Measurements from ENCODE around the gene ZNF316.

Gene ZNF316

GRCh38 chr7:6691609-6692106 lies 54.5 kb downstream of the ZNF316 start:
- ATAC-seq (no peak), DNase-seq (no peak)

- ATAC-seq = no peak
- DNase-seq = no peak
Measured at GRCh38 chr7:6700793-6701192, 63.7 kb downstream of the ZNF316 start.

- ATAC-seq = no peak
- no peak for DNase-seq
Measured at GRCh38 chr7:6701860-6702259, 64.7 kb downstream of the ZNF316 start.
